ENCODE results near the gene IQGAP1. TPM values are rescaled to one million over a fixed set of nuclear protein-coding genes. Genes with fewer than 3 reads are reported as not detected.

IQGAP1 gene

Small RNAs within 50 kb of the gene (small RNA-seq; reads per million reads assigned to genes)
- gene NDUFA3P4: not detected
